Spleen (tissue), 13 donors: ENCODE results near the gene TUBB8. TPM values are rescaled to one million over a fixed set of nuclear protein-coding genes. Genes with fewer than 3 reads are reported as not detected.

ENCODE experiments used
- DNase-seq: peaks from one replicate; pipeline ENCODE4 v3.0.0-alpha.2; 2020
- H3K27ac ChIP-seq, 8 donors: fragments of 200-600 bp; sonication (generic) in 7 of 8; 1 replicate in 4 of 8; 2 replicates in 4 of 8; pipeline versions ENCODE4 v1.5.0 to v1.8.0; 2016 to 2021; ENCODE audit warnings: inconsistent platforms in 4 of 8, mild to moderate bottlenecking in 4 of 8, moderate library complexity in 1 of 8
- H3K27me3 ChIP-seq, 7 donors: fragments of 200-600 bp; sonication (generic) in 6 of 7; replicated peaks in 1 of 7; 1 replicate in 4 of 7; 2 replicates in 3 of 7; pipeline versions ENCODE4 v1.5.0 to v1.8.0; 2016 to 2021; ENCODE audit warnings: inconsistent platforms in 3 of 7, mild to moderate bottlenecking in 1 of 7
- H3K36me3 ChIP-seq, 6 donors: fragments of 200-600 bp; sonication (generic) in 5 of 6; 1 replicate in 4 of 6; 2 replicates in 2 of 6; pipeline versions ENCODE4 v1.5.0 to v1.8.0; 2016 to 2021; ENCODE audit warnings: inconsistent platforms in 2 of 6
- H3K4me1 ChIP-seq, 6 donors: fragments of 200-600 bp; sonication (generic) in 5 of 6; 1 replicate in 3 of 6; 2 replicates in 3 of 6; pipeline versions ENCODE4 v1.5.0 to v1.8.0; 2016 to 2021; ENCODE audit warnings: inconsistent platforms in 3 of 6
- H3K4me3 ChIP-seq, 8 donors: fragments of 200-600 bp; sonication (generic) in 7 of 8; 1 replicate in 4 of 8; 2 replicates in 4 of 8; pipeline versions ENCODE4 v1.5.0 to v1.8.0; 2016 to 2021; ENCODE audit warnings: inconsistent platforms in 4 of 8, mild to moderate bottlenecking in 4 of 8, moderate library complexity in 2 of 8
- H3K9me3 ChIP-seq, 8 donors: fragments of 200-600 bp; sonication (generic) in 7 of 8; 1 replicate in 4 of 8; 2 replicates in 4 of 8; pipeline versions ENCODE4 v1.5.0 to v1.8.0; 2016 to 2021; ENCODE audit warnings: inconsistent platforms in 4 of 8
- POLR2A ChIP-seq, 3 donors: fragments of 450-650 bp; IDR thresholded peaks; one replicate each; pipeline ENCODE4 v1.5.1; 2017; ENCODE audit warnings: antibody characterized with exemption in 3 of 3, mild to moderate bottlenecking in 1 of 3
- POLR2AphosphoS5 ChIP-seq, 3 donors: sonication (generic); formaldehyde crosslinking; IDR thresholded peaks; one replicate each; pipeline ENCODE4 v1.5.1; 2017; ENCODE audit warnings: antibody characterized with exemption in 3 of 3
- WGBS, 5 donors: extraction: QIAGEN DNeasy Blood & Tissue Kit in 3 of 5; methylation state at CpG; one replicate each; pipeline versions ENCODE4 v1.1.5 to v1.1.7; 2013 to 2018; 5-methylcytosine and 5-hydroxymethylcytosine counted together
- intact Hi-C: fragments of 100-400 bp; cut with DNase I; formaldehyde crosslinking; loops from one replicate; pipeline ENCODE4 v1.15.0; 2023; ENCODE audit warnings: low total_unique reads
- long read RNA-seq, 2 donors: transcript quantifications; one replicate each; lab custom pipeline, GENCODE V29; 2026
- polyA plus RNA-seq, 3 donors: library from polyadenylated mRNA; stranded (reverse); fragments of 200-250 nt; gene quantifications; one replicate each; pipeline ENCODE4 v1.2.1, GENCODE V29; 2013
- total RNA-seq, 7 donors: library from RNA; depleted of rRNA in 3 of 7; stranded (reverse); fragments of >200 nt in 3 of 7; fragmentation: NEBNext Ultra II Directional in 4 of 7; extraction: Animal tissue kit (Norgen Biotek cat#: 25700) in 4 of 7; gene quantifications; one replicate each; pipeline versions ENCODE4 v1.1.0 to v1.2.1, GENCODE V29; 2016 to 2021
- TF ChIP-seq, protein P1 (sequence below), 11 experiments: fragments of 200-600 bp in 7 of 11; fragments of 450-650 bp in 4 of 11; sonication (generic) in 4 of 11; IDR thresholded peaks in 8 of 11; conservative IDR thresholded peaks in 3 of 11; 1 replicate in 7 of 11; 2 replicates in 4 of 11; pipeline versions ENCODE4 v1.4.0 to v1.8.0; 2016 to 2021; ENCODE audit warnings: antibody characterized with exemption in 11 of 11, inconsistent platforms in 4 of 11, mild to moderate bottlenecking in 1 of 11
- donor health status: healthy with polysubstance abuse.
- donor health status: DM: no; HTN: no; CAD: no; lungs with moderate emphysema.
- donor health status: DM: no; HTN: no; CAD: no.
- donor health status: Bipolar disorder and iron deficiency.
- donor health status: healthy.
- donor health status: DM: no; HTN: no; CAD: no.
- donor health status: DM: yes; HTN: yes; CAD: no.

The TUBB8 gene
- total RNA-seq (1 to 10 TPM in 1 of 7 donors, under 1 TPM in 1, not detected in 5; 0.60 to 1.7 TPM), polyA plus RNA-seq (under 1 TPM in 2 of 3 donors, not detected in 1; 0.03 to 0.76 TPM)
- long read RNA-seq, donor 1 = 0 reads
- long read RNA-seq, donor 2 = 0 reads

DNA sequence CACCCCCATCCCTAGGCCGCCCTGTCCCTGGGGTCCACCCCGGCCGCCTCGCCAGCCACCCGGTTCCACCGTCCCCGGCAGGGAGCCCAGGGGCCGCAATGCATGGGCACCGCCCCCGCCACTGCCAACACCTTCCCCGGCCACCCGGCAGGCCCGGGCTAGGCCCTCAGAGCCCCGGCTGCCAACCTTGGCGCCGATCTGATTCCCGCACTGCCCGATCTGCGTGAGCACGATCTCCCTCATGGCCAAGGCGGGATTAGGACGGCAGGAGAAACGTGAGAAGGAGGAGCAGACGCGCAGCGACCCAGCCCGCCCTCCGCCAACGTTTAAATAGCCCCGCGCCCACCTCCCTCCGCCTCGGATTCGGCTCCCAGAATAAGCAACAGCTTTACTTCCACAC lies at the start of gene TUBB8:
TSS of gene TUBB8 (minus strand) at position 301 of the 400 bp plus-strand sequence. CDS start at position 243, 58 bp downstream.
- no peak within 1 kb of the TSS for H3K27ac ChIP-seq
- intact Hi-C loops = no loop called here
- TF ChIP-seq POLR2A (IDR thresholded peaks at IDR 0.05) = no peak
- TF ChIP-seq, protein P1, sequence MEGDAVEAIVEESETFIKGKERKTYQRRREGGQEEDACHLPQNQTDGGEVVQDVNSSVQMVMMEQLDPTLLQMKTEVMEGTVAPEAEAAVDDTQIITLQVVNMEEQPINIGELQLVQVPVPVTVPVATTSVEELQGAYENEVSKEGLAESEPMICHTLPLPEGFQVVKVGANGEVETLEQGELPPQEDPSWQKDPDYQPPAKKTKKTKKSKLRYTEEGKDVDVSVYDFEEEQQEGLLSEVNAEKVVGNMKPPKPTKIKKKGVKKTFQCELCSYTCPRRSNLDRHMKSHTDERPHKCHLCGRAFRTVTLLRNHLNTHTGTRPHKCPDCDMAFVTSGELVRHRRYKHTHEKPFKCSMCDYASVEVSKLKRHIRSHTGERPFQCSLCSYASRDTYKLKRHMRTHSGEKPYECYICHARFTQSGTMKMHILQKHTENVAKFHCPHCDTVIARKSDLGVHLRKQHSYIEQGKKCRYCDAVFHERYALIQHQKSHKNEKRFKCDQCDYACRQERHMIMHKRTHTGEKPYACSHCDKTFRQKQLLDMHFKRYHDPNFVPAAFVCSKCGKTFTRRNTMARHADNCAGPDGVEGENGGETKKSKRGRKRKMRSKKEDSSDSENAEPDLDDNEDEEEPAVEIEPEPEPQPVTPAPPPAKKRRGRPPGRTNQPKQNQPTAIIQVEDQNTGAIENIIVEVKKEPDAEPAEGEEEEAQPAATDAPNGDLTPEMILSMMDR (IDR thresholded peaks at IDR 0.05 in 8 of 11, conservative IDR thresholded peaks at IDR 0.05 in 3 of 11) = no peak
- no peaks in the 10 kb centered on the region for H3K27me3 ChIP-seq
- WGBS, 5 donors = 57 to 83% (median 70%) methylated on average over 21 to 34 of the region's 34 CpGs
- H3K36me3 ChIP-seq = no peaks in the 10 kb centered on the region
- H3K4me3 ChIP-seq = no peak within 1 kb of the TSS
- DNase-seq = no peak
- H3K9me3 ChIP-seq = no peaks in the 10 kb centered on the region
- no peaks in the 10 kb centered on the region for H3K4me1 ChIP-seq

DNA sequence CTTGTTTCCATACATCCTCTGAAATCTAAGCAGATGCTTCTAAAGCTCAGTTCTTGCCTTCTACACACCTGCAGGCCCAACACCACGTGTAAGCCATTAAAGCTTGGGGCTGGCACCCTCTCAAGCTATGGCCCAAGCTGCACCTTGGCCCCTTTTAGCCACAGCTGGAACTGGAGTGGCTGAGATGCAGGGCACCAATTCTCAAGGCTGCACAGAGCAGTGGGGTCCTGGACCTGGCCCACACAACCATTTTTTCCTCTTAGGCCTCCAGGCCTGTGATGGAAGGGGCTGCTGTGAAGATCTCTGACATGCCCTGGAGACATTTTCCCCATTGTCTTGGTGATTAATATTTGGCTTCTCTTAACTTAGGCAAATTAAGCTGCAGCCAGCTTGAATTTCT lies 47.4 kb upstream of the TUBB8 start:
- DNase-seq = no peak
- WGBS, 5 donors = 3 to 38% (median 15%) methylated on average over 1 of the region's 1 CpG
- intact Hi-C loops = no loop called here
- Histone ChIP-seq H3K27me3 (no peaks in the 10 kb centered on the region), H3K4me1 (no peaks in the 10 kb centered on the region), H3K27ac (no peak overlapping the region), H3K4me3 (no peak overlapping the region), H3K9me3 (peaks cover 12 to 46% (median 37%) of the 10 kb centered on the region in 8 donors), H3K36me3 (no peaks in the 10 kb centered on the region)
- no peak for TF ChIP-seq POLR2AphosphoS5 (IDR thresholded peaks at IDR 0.05)
- TF ChIP-seq POLR2A (IDR thresholded peaks at IDR 0.05) = no peak
- TF ChIP-seq, protein P1 (IDR thresholded peaks at IDR 0.05 in 8 of 11, conservative IDR thresholded peaks at IDR 0.05 in 3 of 11) = no peak

DNA sequence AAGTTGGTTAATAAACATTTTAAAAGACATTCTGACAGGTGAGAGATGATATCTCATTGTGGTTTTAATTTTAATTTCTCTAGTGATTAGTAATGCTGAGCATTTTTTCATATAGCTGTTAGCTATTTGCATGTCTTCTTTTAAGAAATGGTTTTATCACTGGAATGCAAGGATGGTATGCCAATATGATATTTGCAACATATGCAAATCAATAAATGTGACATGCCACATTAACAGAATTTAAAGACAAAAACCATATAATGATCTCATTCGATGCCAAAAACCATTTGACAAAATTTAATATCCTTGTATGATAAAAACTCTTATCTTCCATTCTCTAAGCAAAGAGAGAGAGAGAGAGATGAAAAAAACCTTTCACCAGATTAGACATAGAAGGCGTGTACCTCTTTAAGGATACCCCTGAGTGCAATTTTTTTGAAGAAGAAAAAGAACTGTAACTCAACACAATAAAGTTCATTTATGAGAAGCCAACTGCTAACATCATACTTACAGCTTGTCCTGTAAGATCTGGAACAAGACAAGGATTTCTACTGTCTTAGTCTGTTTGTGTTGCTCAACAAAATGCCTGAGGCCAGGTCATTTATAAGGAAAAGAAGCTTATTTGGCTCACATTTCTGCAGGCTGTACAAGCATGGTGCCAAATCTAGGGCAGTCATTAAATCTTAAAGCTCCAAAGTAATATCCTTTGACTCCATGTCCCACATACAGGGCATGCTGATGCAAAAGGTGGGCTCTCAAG lies 46.4 kb upstream of the TUBB8 start:
- no peak for DNase-seq
- Histone ChIP-seq H3K9me3 (peaks cover 12 to 46% (median 37%) of the 10 kb centered on the region in 8 donors), H3K4me1 (no peaks in the 10 kb centered on the region), H3K36me3 (no peaks in the 10 kb centered on the region), H3K27ac (no peak overlapping the region), H3K27me3 (no peaks in the 10 kb centered on the region), H3K4me3 (no peak overlapping the region)
- TF ChIP-seq, protein P1 (IDR thresholded peaks at IDR 0.05 in 8 of 11, conservative IDR thresholded peaks at IDR 0.05 in 3 of 11) = no peak
- TF ChIP-seq POLR2A (IDR thresholded peaks at IDR 0.05) (no peak), POLR2AphosphoS5 (IDR thresholded peaks at IDR 0.05) (no peak)
- intact Hi-C loops = no loop called here
- WGBS, 5 donors = 61 to 75% (median 66%) methylated on average over 2 of the region's 2 CpGs

DNA sequence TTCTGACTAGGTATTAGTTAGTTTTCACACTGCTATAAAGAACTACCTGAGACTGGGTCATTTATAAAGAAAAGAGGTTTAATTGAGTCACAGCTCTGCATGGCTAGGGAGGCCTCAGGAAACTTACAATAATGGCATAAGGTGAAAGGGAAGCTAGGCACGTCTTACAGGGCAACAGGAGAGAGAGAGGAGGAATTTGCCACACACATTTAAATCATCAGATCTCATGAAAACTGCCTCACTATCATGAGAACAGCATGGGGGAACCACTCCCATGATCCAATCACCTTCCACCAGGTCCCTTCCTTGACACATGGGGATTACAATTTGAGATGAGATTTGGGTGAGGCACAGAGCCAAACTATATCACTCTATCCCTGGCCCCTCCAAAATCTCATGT lies 45.5 kb upstream of the TUBB8 start:
- WGBS, 5 donors = 18 to 26% (median 26%) methylated on average over 1 of the region's 1 CpG
- H3K36me3 ChIP-seq = no peaks in the 10 kb centered on the region
- H3K4me3 ChIP-seq = no peak overlapping the region
- H3K9me3 ChIP-seq = peaks cover 12 to 46% (median 37%) of the 10 kb centered on the region in 8 donors
- H3K4me1 ChIP-seq = no peaks in the 10 kb centered on the region
- TF ChIP-seq, protein P1 (IDR thresholded peaks at IDR 0.05 in 8 of 11, conservative IDR thresholded peaks at IDR 0.05 in 3 of 11) = no peak
- DNase-seq = no peak
- H3K27ac ChIP-seq = no peak overlapping the region
- intact Hi-C loops = no loop called here
- H3K27me3 ChIP-seq = no peaks in the 10 kb centered on the region
